Heart left ventricle (tissue), 13 donors: Measurements from ENCODE around the gene SMAD9.

Experiments used
- CTCF ChIP-seq, 12 donors: fragments of 200-600 bp; sonication (generic) in 4 of 12; IDR thresholded peaks; one replicate each; pipeline versions ENCODE4 v1.5.0 to v1.8.0; 2018 to 2022; ENCODE audit warnings: antibody characterized with exemption in 12 of 12, mild to moderate bottlenecking in 5 of 12
- POLR2A ChIP-seq, 2 donors: fragments of 450-650 bp; IDR thresholded peaks; one replicate each; pipeline ENCODE4 v1.6.1; 2017; ENCODE audit warnings: antibody characterized with exemption in 2 of 2, mild to moderate bottlenecking in 2 of 2, moderate library complexity in 2 of 2
- donor health status: ischemic (EF 13 %, LVEDD 7.1; RV severe dilation, severe dysfunction).
- donor health status: DM: no; HTN: yes; CAD: no.
- donor health status: DM: no; HTN: no; CAD: no.
- donor health status: ischemic (EF 25% LVEDD 6.9; RV normal size, moderate dysfunction).
- donor health status: ischemic (EF 25% LVEDD 5.7; RV mildly dilated, moderate dysfunction).
- donor health status: ischemic (EF 35%, LVEDD 5.7; RV mildly dilated, moderate dysfunction).
- donor health status: nonischemic (EF 11% LVEDD 7.7; RV severe dilation, severe dysfunction).
- donor health status: DM: yes; HTN: yes; CAD: no.
- donor health status: PGD.
- donor health status: ischemic (EF 29% LVEDD 5.4; RV normal size, mild dysfunction).
- donor health status: nonischemic (EF 23%, LVEDD 6.1; RV moderate dilation, normal function).

- TF ChIP-seq CTCF (IDR thresholded peaks at IDR 0.05) = no peak
- no peak for TF ChIP-seq POLR2A (IDR thresholded peaks at IDR 0.05)
Observed at GRCh38 chr13:36807616-36808015, 112.4 kb downstream of the SMAD9 start.
